Endothelial cell of umbilical vein (primary cell): ENCODE data around the gene CNTNAP2. TPM values are rescaled to one million over a fixed set of nuclear protein-coding genes. Genes with fewer than 3 reads are reported as not detected.

Source experiments
- BruUV-seq: library from RNA; stranded (reverse); fragments of 400-500 nt; replicated peaks from 2 replicates; lab custom pipeline; 2021; lab: Mats Ljungman, UMichigan
- CTCF ChIA-PET: fragments of 300-600, 350-600 bp; sonication (Branson Sonifier 250); formaldehyde crosslinking; loops from one replicate; lab custom pipeline; 2021; ENCODE audit warnings: antibody characterized with exemption, inconsistent platforms; lab: Charles Lee
- POLR2A ChIA-PET: fragments of 300-600, 350-600 bp; sonication (Branson Sonifier 250); formaldehyde crosslinking; loops from one replicate; lab custom pipeline; 2021; ENCODE audit warnings: antibody characterized with exemption, inconsistent platforms; lab: Charles Lee
- DNase-seq: peaks from one replicate; pipeline ENCODE4 v3.0.0-alpha.2; 2011; ENCODE audit warnings: low read depth, low spot score
- FAIRE-seq: peaks from 2 replicates; lab custom pipeline; 2011; peaks lifted over from hg19 to GRCh38; lab: Jason Lieb, UNC
- H2AFZ ChIP-seq: 2 replicates; pipeline ENCODE4 v1.6.0; 2012; ENCODE audit warnings: low read depth, low read length, control low read depth, inconsistent platforms
- H3K27ac ChIP-seq: 2 replicates; pipeline ENCODE4 v1.5.1; 2011; ENCODE audit warnings: low read depth, mild to moderate bottlenecking, control low read depth, low read length, moderate library complexity; ENCODE audit not compliant: insufficient read depth
- H3K27me3 ChIP-seq, 2 experiments: 2 replicates each; pipeline versions ENCODE4 v1.6.0 to v1.6.1; 2011; ENCODE audit warnings: low read length in 2 of 2, mixed read lengths in 1 of 2; ENCODE audit not compliant: control insufficient read depth in 2 of 2, insufficient read depth in 2 of 2
- H3K36me3 ChIP-seq, 2 experiments: 2 replicates in 1 of 2; 3 replicates in 1 of 2; pipeline ENCODE4 v1.5.1; 2011; ENCODE audit warnings: low read length in 2 of 2, mild to moderate bottlenecking in 1 of 2, moderate library complexity in 1 of 2; ENCODE audit not compliant: control insufficient read depth in 2 of 2, insufficient read depth in 2 of 2; ENCODE audit errors: extremely low read depth in 1 of 2
- H3K4me1 ChIP-seq: 3 replicates; pipeline ENCODE4 v1.5.1; 2011; ENCODE audit warnings: mild to moderate bottlenecking, low read length; ENCODE audit not compliant: control insufficient read depth, insufficient read depth; ENCODE audit errors: extremely low read depth
- H3K4me2 ChIP-seq: 2 replicates; pipeline ENCODE4 v1.6.1; 2011; ENCODE audit warnings: low read length, control low read depth, mixed read lengths; ENCODE audit not compliant: insufficient read depth
- H3K4me3 ChIP-seq, 3 experiments: fragments of 200-600 bp in 1 of 3; sonication (generic), shearing (Covaris generic) in 1 of 3; replicated peaks in 1 of 3; 2 replicates each; pipeline ENCODE4 v1.5.1; 2011 to 2016; ENCODE audit warnings: control low read depth in 3 of 3, low read length in 3 of 3, mild to moderate bottlenecking in 2 of 3, inconsistent platforms in 1 of 3, low read depth in 1 of 3, moderate library complexity in 1 of 3; ENCODE audit not compliant: insufficient read depth in 1 of 3
- H3K79me2 ChIP-seq: 2 replicates; pipeline ENCODE4 v1.6.0; 2012; ENCODE audit warnings: low read length, inconsistent platforms; ENCODE audit not compliant: control insufficient read depth, insufficient read depth
- H3K9ac ChIP-seq: replicated peaks from 2 replicates; pipeline ENCODE3; 2011; ENCODE audit warnings: low read length, control low read depth; ENCODE audit not compliant: insufficient read depth; ENCODE audit errors: extremely low read depth
- H3K9me1 ChIP-seq: replicated peaks from 3 replicates; pipeline ENCODE4 v1.6.0; 2011; ENCODE audit warnings: mild to moderate bottlenecking, low read length; ENCODE audit not compliant: control insufficient read depth, insufficient read depth; ENCODE audit errors: extremely low read depth
- H3K9me3 ChIP-seq: replicated peaks from 2 replicates; pipeline ENCODE4 v1.5.1; 2012; ENCODE audit warnings: low read length, inconsistent platforms; ENCODE audit not compliant: control insufficient read depth, insufficient read depth
- H4K20me1 ChIP-seq: replicated peaks from 2 replicates; pipeline ENCODE3; 2011; ENCODE audit warnings: mild to moderate bottlenecking, low read length; ENCODE audit not compliant: control insufficient read depth, insufficient read depth; ENCODE audit errors: extremely low read depth
- CTCF ChIP-seq, 2 donors: IDR thresholded peaks; 1 replicate in 1 of 2; 2 replicates in 1 of 2; pipeline ENCODE4 v1.5.1; 2011; ENCODE audit warnings: low read length in 2 of 2, mild to moderate bottlenecking in 2 of 2, moderate library complexity in 2 of 2, control low read depth in 1 of 2, inconsistent platforms in 1 of 2, low read depth in 1 of 2; ENCODE audit not compliant: insufficient read depth in 1 of 2; ENCODE audit errors: extremely low read depth in 1 of 2
- EZH2 ChIP-seq: IDR thresholded peaks from 2 replicates; pipeline ENCODE4 v1.6.1; 2012; ENCODE audit warnings: borderline replicate concordance, low read depth, mild to moderate bottlenecking, moderate library complexity, low read length, inconsistent platforms; ENCODE audit not compliant: severe bottlenecking
- FOS ChIP-seq: IDR thresholded peaks from 2 replicates; pipeline ENCODE4 v1.6.1; 2011; ENCODE audit warnings: mild to moderate bottlenecking, low read length, moderate library complexity, borderline replicate concordance; ENCODE audit not compliant: insufficient read depth
- GATA2 ChIP-seq: IDR thresholded peaks from 2 replicates; pipeline ENCODE4 v1.7.0; 2011; ENCODE audit warnings: low read depth, mild to moderate bottlenecking, moderate library complexity, mixed read lengths, low read length; ENCODE audit not compliant: insufficient read length, insufficient read depth
- JUN ChIP-seq: IDR thresholded peaks from 2 replicates; pipeline ENCODE4 v1.6.1; 2011; ENCODE audit warnings: borderline replicate concordance, low read depth; ENCODE audit not compliant: insufficient read length, insufficient read depth
- MAX ChIP-seq: IDR thresholded peaks from 2 replicates; pipeline ENCODE4 v1.6.1; 2011; ENCODE audit not compliant: insufficient read depth, insufficient read length
- MYC ChIP-seq: IDR thresholded peaks from one replicate; pipeline ENCODE4 v1.6.1; 2011; ENCODE audit warnings: mild to moderate bottlenecking, low read depth, low read length
- POLR2A ChIP-seq: IDR thresholded peaks from 2 replicates; pipeline ENCODE4 v1.6.1; 2012; ENCODE audit warnings: low read depth, mild to moderate bottlenecking, control low read depth, low read length
- POLR2AphosphoS5 ChIP-seq: IDR thresholded peaks from 2 replicates; pipeline ENCODE4 v1.6.1; 2012; ENCODE audit warnings: low read depth, mild to moderate bottlenecking, control low read depth, low read length, moderate library complexity; ENCODE audit not compliant: insufficient read depth
- dilution Hi-C: fragments of 300-500 bp; cut with MboI; formaldehyde crosslinking; loops from one replicate; pipeline ENCODE4 v1.15.0; 2019; ENCODE audit warnings: low sequenced_read_pairs; ENCODE audit not compliant: extremely low pct_ligation_motif_present
- intact Hi-C: fragments of 100-400 bp; cut with micrococcal nuclease; formaldehyde crosslinking; loops from one replicate; pipeline ENCODE4 v1.10.0; 2022
- polyA plus RNA-seq, 4 experiments: library from polyadenylated mRNA; depleted of rRNA in 3 of 4; stranded (reverse) in 3 of 4; unstranded in 1 of 4; fragments of >200 nt; gene quantifications; 2 replicates each; pipeline versions ENCODE4 v1.2.1 to v1.2.3, GENCODE V29; 2011 to 2012; ENCODE audit warnings: missing spikeins in 1 of 4
- total RNA-seq: library from RNA; stranded (reverse); gene quantifications from 2 replicates; pipeline ENCODE4 v1.2.3, GENCODE V29; 2021

Gene CNTNAP2
- total and polyA plus RNA-seq, 2 donors (not counting 3 experiments of a cell fraction or from before 2014, with no cell fraction given): not detected

GRCh38 chr7:146858690-146859089, 742.1 kb downstream of the CNTNAP2 start:
- Histone ChIP-seq H3K4me1 (no peaks in the 10 kb centered on the region), H2AFZ (no peak overlapping the region), H4K20me1 (no peaks in the 10 kb centered on the region), H3K9me1 (no peaks in the 10 kb centered on the region), H3K9me3 (peaks cover 1% of the 10 kb centered on the region), H3K9ac (no peak overlapping the region), H3K27ac (no peak overlapping the region), H3K79me2 (no peaks in the 10 kb centered on the region), H3K27me3 (no peaks in the 10 kb centered on the region), H3K36me3 (no peaks in the 10 kb centered on the region), H3K4me2 (no peak overlapping the region), H3K4me3 (no peak overlapping the region)
- DNase-seq (no peak), FAIRE-seq (no peak)
- dilution Hi-C loops (no loop called here), intact Hi-C loops (no loop called here)
- BruUV-seq: no TSS peak
- TF ChIP-seq POLR2AphosphoS5 (no peak), GATA2 (no peak), FOS (no peak), CTCF (IDR thresholded peaks at IDR 0.05; ENCODE audit: extremely low read depth in 1 of 2, insufficient read depth in 1 of 2, low read depth in 1 of 2, low read length in 2 of 2) (no peak), JUN (no peak), MYC (no peak), EZH2 (no peak), MAX (no peak), POLR2A (no peak)
- CTCF ChIA-PET: no interaction called here
- POLR2A ChIA-PET: no interaction called here
